Stomach (tissue), 9 donors: ENCODE results near the gene ACO2. TPM values are rescaled to one million over a fixed set of nuclear protein-coding genes. Genes with fewer than 3 reads are reported as not detected.

ENCODE experiments used
- DNase-seq, 2 donors: peaks; one replicate each; pipeline versions ENCODE4 v3.0.0 to v3.0.0-alpha.2; 2013 to 2019
- H3K27ac ChIP-seq, 5 donors: fragments of 200-600 bp in 4 of 5; sonication (generic) in 4 of 5; one replicate each; pipeline ENCODE4 v1.5.1; 2013 to 2019; ENCODE audit warnings: mild to moderate bottlenecking in 1 of 5, moderate library complexity in 1 of 5
- H3K27me3 ChIP-seq, 3 donors: fragments of 200-600 bp; sonication (generic); one replicate each; pipeline ENCODE4 v1.5.1; 2017 to 2019; ENCODE audit warnings: mixed run types in 1 of 3
- H3K36me3 ChIP-seq, 4 donors: fragments of 200-600 bp; sonication (generic); 1 replicate in 3 of 4; 2 replicates in 1 of 4; pipeline ENCODE4 v1.5.1; 2016 to 2019
- H3K4me1 ChIP-seq, 4 donors: fragments of 200-600 bp; sonication (generic); one replicate each; pipeline ENCODE4 v1.5.1; 2016 to 2019
- H3K4me3 ChIP-seq, 4 donors: fragments of 200-600 bp; sonication (generic) in 3 of 4; one replicate each; pipeline ENCODE4 v1.5.1; 2016 to 2019; ENCODE audit warnings: mild to moderate bottlenecking in 1 of 4
- H3K9me3 ChIP-seq, 4 donors: fragments of 200-600 bp; sonication (generic); one replicate each; pipeline ENCODE4 v1.5.1; 2016 to 2019
- CTCF ChIP-seq, 7 experiments: fragments of 450-650 bp in 4 of 7; fragments of 200-600 bp in 3 of 7; sonication (generic) in 3 of 7; IDR thresholded peaks; one replicate each; pipeline ENCODE4 v1.5.1; 2016 to 2019; ENCODE audit warnings: antibody characterized with exemption in 7 of 7, control low read depth in 2 of 7, mild to moderate bottlenecking in 1 of 7
- EP300 ChIP-seq: sonication (generic); formaldehyde crosslinking; IDR thresholded peaks from one replicate; pipeline ENCODE4 v1.6.1; 2017; ENCODE audit warnings: antibody characterized with exemption
- POLR2A ChIP-seq, 4 donors: fragments of 450-650 bp; IDR thresholded peaks; one replicate each; pipeline ENCODE4 v1.6.1; 2016; ENCODE audit warnings: antibody characterized with exemption in 4 of 4, control low read depth in 2 of 4, mild to moderate bottlenecking in 1 of 4, moderate library complexity in 1 of 4
- POLR2AphosphoS5 ChIP-seq, 3 donors: sonication (generic); formaldehyde crosslinking; IDR thresholded peaks; one replicate each; pipeline ENCODE4 v1.6.1; 2016; ENCODE audit warnings: antibody characterized with exemption in 3 of 3
- WGBS, 5 donors: extraction: QIAGEN DNeasy Blood & Tissue Kit in 3 of 5; methylation state at CpG; one replicate each; pipeline versions ENCODE4 v1.1.5 to v1.1.7; 2013 to 2018; 5-methylcytosine and 5-hydroxymethylcytosine counted together
- intact Hi-C: fragments of 100-400 bp; cut with DNase I; formaldehyde crosslinking; loops from one replicate; pipeline ENCODE4 v1.15.1; 2023; ENCODE audit warnings: low total_unique reads
- polyA plus RNA-seq, 3 donors: library from polyadenylated mRNA; stranded (reverse); fragments of 200-250 nt; gene quantifications; one replicate each; pipeline ENCODE4 v1.2.3, GENCODE V29; 2013
- total RNA-seq, 5 donors: library from RNA; depleted of rRNA; stranded (reverse); fragments of >200 nt; gene quantifications; one replicate each; pipeline versions ENCODE4 v1.1.0 to v1.2.3, GENCODE V29; 2014 to 2016
- donor health status: healthy with polysubstance abuse.
- donor health status: Bipolar disorder and iron deficiency.
- donor health status: healthy.

Gene ACO2
- total and polyA plus RNA-seq, 8 donors, result 46.6 to 238 (median 90.1) TPM

GRCh38 chr22:41513391-41513790 lies 44.5 kb downstream of the ACO2 start:
- peak overlapping the region in 3 of 5 donors; percentile 30 to 74 (median 57) for H3K27ac ChIP-seq
- WGBS, 5 donors, result 70 to 90% (median 86%) methylated on average over 5 of the region's 5 CpGs
- TF ChIP-seq POLR2AphosphoS5 (IDR thresholded peaks at IDR 0.05) (no peak), CTCF (IDR thresholded peaks at IDR 0.05) (no peak), POLR2A (IDR thresholded peaks at IDR 0.05) (no peak), EP300 (no peak)

GRCh38 chr22:41516462-41516861 lies 47.5 kb downstream of the ACO2 start:
- H3K36me3 ChIP-seq, result peaks cover 56 to 96% (median 88%) of the 10 kb centered on the region in 4 donors
- H3K9me3 ChIP-seq, result no peaks in the 10 kb centered on the region
- WGBS, 5 donors, result 84 to 96% (median 90%) methylated on average over 8 of the region's 8 CpGs
- no peaks in the 10 kb centered on the region for H3K27me3 ChIP-seq
- no peak for DNase-seq
- TF ChIP-seq POLR2AphosphoS5 (IDR thresholded peaks at IDR 0.05) (no peak), EP300 (no peak), CTCF (IDR thresholded peaks at IDR 0.05) (no peak), POLR2A (IDR thresholded peaks at IDR 0.05) (no peak)
- intact Hi-C loops, result loop anchor here (2.0 to 10.0 kb wide), 2 partner anchors 62 to 112 kb away; no protein-coding TSS in a partner anchor
- peaks cover 14 to 39% (median 28%) of the 10 kb centered on the region in 4 donors for H3K4me1 ChIP-seq
- peak overlapping the region in 1 of 5 donors; percentile 74 for H3K27ac ChIP-seq
- no peak overlapping the region for H3K4me3 ChIP-seq

More at GRCh38 chr22:41513391-41513790, 44.5 kb downstream of the ACO2 start:
- Histone ChIP-seq H3K27me3 (no peaks in the 10 kb centered on the region), H3K9me3 (no peaks in the 10 kb centered on the region), H3K4me3 (no peak overlapping the region), H3K4me1 (peaks cover 14 to 55% (median 35%) of the 10 kb centered on the region in 4 donors), H3K36me3 (peaks cover 60 to 100% (median 96%) of the 10 kb centered on the region in 4 donors)
- no peak for DNase-seq
- intact Hi-C loops, result loop anchor here (10.0 kb wide), 1 partner anchor 59 kb away; no protein-coding TSS in a partner anchor

GRCh38 chr22:41517172-41518047 lies 48.5 kb downstream of the ACO2 start:
- DNase-seq, result peak; percentile 84 to 86
- peaks cover 49 to 87% (median 83%) of the 10 kb centered on the region in 4 donors for H3K36me3 ChIP-seq
- H3K9me3 ChIP-seq, result no peaks in the 10 kb centered on the region
- TF ChIP-seq CTCF (IDR thresholded peaks at IDR 0.05), result peak in 5 of 7 experiments; percentile 82 to 92 (median 85)
- no peak for TF ChIP-seq POLR2A (IDR thresholded peaks at IDR 0.05)
- no peak for TF ChIP-seq EP300
- TF ChIP-seq POLR2AphosphoS5 (IDR thresholded peaks at IDR 0.05), result peak in 2 of 3 donors; percentile 29 to 39
- H3K27me3 ChIP-seq, result no peaks in the 10 kb centered on the region
- peaks cover 14 to 29% (median 22%) of the 10 kb centered on the region in 4 donors for H3K4me1 ChIP-seq
- H3K27ac ChIP-seq, result peak overlapping the region; percentile 20 to 74 (median 60)
- intact Hi-C loops, result loop anchor here (2.0 to 10.0 kb wide), 2 partner anchors 63 to 113 kb away; no protein-coding TSS in a partner anchor
- H3K4me3 ChIP-seq, result no peak overlapping the region
- WGBS, 5 donors, result 37 to 55% (median 54%) methylated on average over 11 to 22 of the region's 22 CpGs

- Histone ChIP-seq H3K4me3 (no peak overlapping the region), H3K27ac (peak overlapping the region; percentile 18 to 74 (median 60)), H3K27me3 (no peaks in the 10 kb centered on the region), H3K9me3 (no peaks in the 10 kb centered on the region), H3K36me3 (peaks cover 45 to 87% (median 83%) of the 10 kb centered on the region in 4 donors), H3K4me1 (peaks cover 13 to 28% (median 23%) of the 10 kb centered on the region in 4 donors)
- TF ChIP-seq CTCF (IDR thresholded peaks at IDR 0.05) (no peak), EP300 (no peak), POLR2A (IDR thresholded peaks at IDR 0.05) (no peak), POLR2AphosphoS5 (IDR thresholded peaks at IDR 0.05) (no peak)
- DNase-seq, result no peak
- intact Hi-C loops, result loop anchor here (10.0 kb wide), 1 partner anchor 63 kb away; no protein-coding TSS in a partner anchor
- 63 to 77% (median 71%) methylated on average over 4 to 7 of the region's 7 CpGs for WGBS, 5 donors
These were observed 49.1 kb downstream of the ACO2 start for GRCh38 chr22:41518048-41518347.
